ENCODE data around the gene PRAMEF26. TPM values are rescaled to one million over a fixed set of nuclear protein-coding genes. Genes with fewer than 3 reads are reported as not detected.
"Not testable (repeated sequence)": the region's sequence is repeated elsewhere in the genome, so short reads cannot be mapped to it uniquely, and the experiment has no call there.

PRAMEF26 gene
- total RNA-seq (2014; rRNA removed; shearing (Covaris generic)) (not detected in 2 replicates), polyA plus RNA-seq (2016; fragmentation: Nextera tagmentation; extraction: Ambion mirVana) (not detected in 2 replicates)

DNA sequence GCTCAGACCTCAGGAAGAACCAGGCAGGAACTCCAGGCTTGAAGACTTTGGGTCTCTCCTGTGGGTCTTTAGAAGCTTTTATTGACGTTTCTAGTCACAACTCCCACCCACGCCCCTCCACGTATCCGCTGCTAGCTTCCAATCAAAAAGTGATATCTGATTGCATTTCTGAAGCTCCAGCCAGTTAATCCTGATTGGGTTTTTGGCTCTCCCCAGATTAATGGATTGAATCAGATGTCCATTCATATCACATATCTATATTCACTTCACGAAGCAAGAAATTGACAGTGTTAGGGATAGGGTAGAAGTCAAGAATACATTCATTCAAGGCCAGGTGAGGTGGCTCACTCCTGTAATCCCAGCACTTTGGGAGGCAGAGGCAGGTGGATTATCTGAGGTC lies at the start of gene PRAMEF26:
PRAMEF26 (minus strand) TSS at position 101 of the 400 bp plus-strand sequence. CDS start 2,914 bp downstream, outside the sequence.
- H3K9ac ChIP-seq; DNase-seq; H4K20me1 ChIP-seq (ENCODE audit: insufficient read depth); H3K9me3 ChIP-seq (ENCODE audit: low read depth); H2AFZ ChIP-seq; H3K4me3 ChIP-seq; H3K27me3 ChIP-seq (replicated peaks; ENCODE audit: insufficient read depth); H3K79me2 ChIP-seq (ENCODE audit: insufficient read depth); H3K4me1 ChIP-seq (ENCODE audit: insufficient read depth); H3F3A ChIP-seq (ENCODE audit: insufficient read depth); H3K9me2 ChIP-seq (ENCODE audit: insufficient read depth); in situ Hi-C loops (cut with MboI); H3K27ac ChIP-seq; H3K36me3 ChIP-seq (ENCODE audit: low read depth); H3K4me2 ChIP-seq (ENCODE audit: unreplicated experiment): not testable (repeated sequence)
- WGBS, 2 experiments (ENCODE audit: low coverage in 1 of 2, low lambda C conversion rate in 2 of 2, missing lambda C conversion rate in 2 of 2) = 0% methylated on average over 1 of the region's 5 CpGs; no CpG with 5 or more reads in 1 of the 2 experiments

- H3K4me2 ChIP-seq (ENCODE audit: unreplicated experiment); in situ Hi-C loops (cut with MboI): not testable (repeated sequence)
- WGBS, 2 experiments (ENCODE audit: low coverage in 1 of 2, low lambda C conversion rate in 2 of 2, missing lambda C conversion rate in 2 of 2) = 17 to 33% methylated on average over 2 to 4 of the region's 5 CpGs
These were observed 45.5 kb upstream of the PRAMEF26 start, which contains the start of gene PRAMEF13 for GRCh38 chr1:13201309-13201708. Gene PRAMEF13 (minus strand): TSS chr1:13201409. CDS start chr1:13199589, 1,820 bp downstream.

GRCh38 chr1:13171548-13171947 lies 15.7 kb upstream of the PRAMEF26 start, which contains the start of gene PRAMEF9:
Gene PRAMEF9 (plus strand): TSS chr1:13171848. CDS start chr1:13175281, 3,433 bp downstream.
- H3K27me3 ChIP-seq (replicated peaks; ENCODE audit: insufficient read depth); H3K4me1 ChIP-seq (ENCODE audit: insufficient read depth); H3K4me2 ChIP-seq (ENCODE audit: unreplicated experiment); DNase-seq; H4K20me1 ChIP-seq (ENCODE audit: insufficient read depth); H3K27ac ChIP-seq; H3K4me3 ChIP-seq; H2AFZ ChIP-seq; H3K9me3 ChIP-seq (ENCODE audit: low read depth); H3K79me2 ChIP-seq (ENCODE audit: insufficient read depth); H3K9me2 ChIP-seq (ENCODE audit: insufficient read depth); H3F3A ChIP-seq (ENCODE audit: insufficient read depth); H3K9ac ChIP-seq; H3K36me3 ChIP-seq (ENCODE audit: low read depth); in situ Hi-C loops (cut with MboI): not testable (repeated sequence)
- 33 to 36% methylated on average over 2 of the region's 2 CpGs for WGBS, 2 experiments (ENCODE audit: low coverage in 1 of 2, low lambda C conversion rate in 2 of 2, missing lambda C conversion rate in 2 of 2)

More at GRCh38 chr1:13201309-13201708, 45.5 kb upstream of the PRAMEF26 start, which contains the start of gene PRAMEF13:
- H3K79me2 ChIP-seq (ENCODE audit: insufficient read depth); H3K36me3 ChIP-seq (ENCODE audit: low read depth); H3K27ac ChIP-seq; H2AFZ ChIP-seq; H3K4me3 ChIP-seq; H3K4me1 ChIP-seq (ENCODE audit: insufficient read depth); H3K9me3 ChIP-seq (ENCODE audit: low read depth); DNase-seq; H3K9ac ChIP-seq; H3K27me3 ChIP-seq (replicated peaks; ENCODE audit: insufficient read depth); H4K20me1 ChIP-seq (ENCODE audit: insufficient read depth); H3F3A ChIP-seq (ENCODE audit: insufficient read depth); H3K9me2 ChIP-seq (ENCODE audit: insufficient read depth): not testable (repeated sequence)

DNA sequence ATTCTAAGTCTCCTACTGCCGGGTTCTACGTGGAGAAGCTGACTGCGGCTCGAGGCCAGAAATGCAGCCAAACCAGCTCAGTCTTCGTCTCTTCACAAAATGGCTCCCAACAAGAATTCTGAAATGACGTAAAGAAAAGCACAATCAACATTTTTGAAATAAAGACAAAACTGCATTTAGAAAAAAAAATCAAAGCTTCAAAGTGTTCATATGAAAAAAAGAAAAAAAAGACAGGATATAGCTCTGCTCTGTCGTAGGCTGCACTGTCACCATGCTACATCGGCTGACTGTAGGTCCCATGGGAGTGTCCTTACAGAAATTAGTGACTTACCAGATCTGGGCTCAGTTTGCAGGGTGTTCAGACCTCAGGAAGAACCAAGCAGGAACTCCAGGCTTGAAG lies 9.7 kb upstream of the PRAMEF26 start, which contains the start of gene HNRNPCL4:
HNRNPCL4 (minus strand) TSS at position 101 of the 400 bp plus-strand sequence. CDS start 164 bp downstream, outside the sequence.
- H3K9me2 ChIP-seq (ENCODE audit: insufficient read depth); H4K20me1 ChIP-seq (ENCODE audit: insufficient read depth); H3K27ac ChIP-seq; in situ Hi-C loops (cut with MboI); H3K9me3 ChIP-seq (ENCODE audit: low read depth); H2AFZ ChIP-seq; H3K9ac ChIP-seq; DNase-seq; H3K4me1 ChIP-seq (ENCODE audit: insufficient read depth); H3K79me2 ChIP-seq (ENCODE audit: insufficient read depth); H3K4me3 ChIP-seq; H3K4me2 ChIP-seq (ENCODE audit: unreplicated experiment); H3K36me3 ChIP-seq (ENCODE audit: low read depth); H3F3A ChIP-seq (ENCODE audit: insufficient read depth); H3K27me3 ChIP-seq (replicated peaks; ENCODE audit: insufficient read depth): not testable (repeated sequence)
- WGBS, 2 experiments (ENCODE audit: low coverage in 1 of 2, low lambda C conversion rate in 2 of 2, missing lambda C conversion rate in 2 of 2) = no CpG with 5 or more reads among the region's 8 CpGs

DNA sequence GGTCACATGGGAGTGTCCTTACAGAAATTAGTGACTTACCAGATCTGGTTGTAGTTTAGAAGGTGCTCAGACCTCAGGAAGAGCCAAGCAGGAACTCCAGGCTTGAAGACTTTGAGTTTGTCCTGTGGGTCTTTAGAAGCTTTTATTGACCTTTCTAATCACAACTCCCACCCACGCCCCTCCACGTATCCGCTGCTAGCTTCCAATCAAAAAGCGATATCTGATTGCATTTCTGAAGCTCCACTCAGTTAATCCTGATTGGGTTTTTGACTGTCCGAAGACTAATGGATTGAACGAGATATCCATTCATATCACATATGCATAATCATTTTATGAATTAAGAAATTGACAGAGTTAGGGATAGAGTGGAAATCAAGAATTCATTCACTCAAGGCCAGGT lies 39.1 kb downstream of the PRAMEF26 start, which contains the start of gene HNRNPCL2:
HNRNPCL2 (minus strand) TSS at position 101 of the 400 bp plus-strand sequence. CDS start 454 bp downstream, outside the sequence.
- H3K79me2 ChIP-seq (ENCODE audit: insufficient read depth); H3K4me1 ChIP-seq (ENCODE audit: insufficient read depth); H2AFZ ChIP-seq; H3K27ac ChIP-seq; H3K9ac ChIP-seq; H4K20me1 ChIP-seq (ENCODE audit: insufficient read depth); H3K9me2 ChIP-seq (ENCODE audit: insufficient read depth); H3K9me3 ChIP-seq (ENCODE audit: low read depth); H3F3A ChIP-seq (ENCODE audit: insufficient read depth); H3K27me3 ChIP-seq (replicated peaks; ENCODE audit: insufficient read depth); in situ Hi-C loops (cut with MboI); DNase-seq; H3K4me3 ChIP-seq; H3K4me2 ChIP-seq (ENCODE audit: unreplicated experiment); H3K36me3 ChIP-seq (ENCODE audit: low read depth): not testable (repeated sequence)
- whole genome bisulfite sequencing, 2 experiments (ENCODE audit: low coverage in 1 of 2, low lambda C conversion rate in 2 of 2, missing lambda C conversion rate in 2 of 2) = 46 to 48% methylated on average over 6 of the region's 6 CpGs

Other genes starting within 250 kb of the PRAMEF26 start
- gene PRAMEF7, start 239.4 kb downstream of the PRAMEF26 start, total RNA-seq (2014; rRNA removed; shearing (Covaris generic)) = not detected in 2 replicates
- gene PRAMEF7, start 239.4 kb downstream of the PRAMEF26 start, polyA plus RNA-seq (2016; fragmentation: Nextera tagmentation; extraction: Ambion mirVana) = not detected in 2 replicates
- gene PRAMEF6, start 208.4 kb downstream of the PRAMEF26 start, total RNA-seq (2014; rRNA removed; shearing (Covaris generic)) = not detected in 2 replicates
- gene PRAMEF6, start 208.4 kb downstream of the PRAMEF26 start, polyA plus RNA-seq (2016; fragmentation: Nextera tagmentation; extraction: Ambion mirVana) = not detected in 2 replicates
- gene PRAMEF27, start 99.4 kb downstream of the PRAMEF26 start, total RNA-seq (2014; rRNA removed; shearing (Covaris generic)) = not detected in 2 replicates
- gene PRAMEF27, start 99.4 kb downstream of the PRAMEF26 start, polyA plus RNA-seq (2016; fragmentation: Nextera tagmentation; extraction: Ambion mirVana) = not detected in 2 replicates
- gene HNRNPCL3, start 95.2 kb downstream of the PRAMEF26 start, total RNA-seq (2014; rRNA removed; shearing (Covaris generic)) = not detected in 2 replicates
- not detected in 2 replicates for gene HNRNPCL3, start 95.2 kb downstream of the PRAMEF26 start, polyA plus RNA-seq (2016; fragmentation: Nextera tagmentation; extraction: Ambion mirVana)
- gene PRAMEF25, start 85.2 kb downstream of the PRAMEF26 start, total RNA-seq (2014; rRNA removed; shearing (Covaris generic)) = not detected in 2 replicates
- not detected in 2 replicates for gene PRAMEF25, start 85.2 kb downstream of the PRAMEF26 start, polyA plus RNA-seq (2016; fragmentation: Nextera tagmentation; extraction: Ambion mirVana)
- not detected in 2 replicates for gene HNRNPCL2, start 39.2 kb downstream of the PRAMEF26 start, total RNA-seq (2014; rRNA removed; shearing (Covaris generic))
- not detected in 2 replicates for gene HNRNPCL2, start 39.2 kb downstream of the PRAMEF26 start, polyA plus RNA-seq (2016; fragmentation: Nextera tagmentation; extraction: Ambion mirVana)
- not detected in 2 replicates for gene HNRNPCL4, start 9.6 kb upstream of the PRAMEF26 start, total RNA-seq (2014; rRNA removed; shearing (Covaris generic))
- not detected in 2 replicates for gene HNRNPCL4, start 9.6 kb upstream of the PRAMEF26 start, polyA plus RNA-seq (2016; fragmentation: Nextera tagmentation; extraction: Ambion mirVana)
- gene PRAMEF9, start 15.8 kb upstream of the PRAMEF26 start, total RNA-seq (2014; rRNA removed; shearing (Covaris generic)) = not detected in 2 replicates
- gene PRAMEF9, start 15.8 kb upstream of the PRAMEF26 start, polyA plus RNA-seq (2016; fragmentation: Nextera tagmentation; extraction: Ambion mirVana) = not detected in 2 replicates
- gene PRAMEF13, start 45.4 kb upstream of the PRAMEF26 start, total RNA-seq (2014; rRNA removed; shearing (Covaris generic)) = not detected in 2 replicates
- gene PRAMEF13, start 45.4 kb upstream of the PRAMEF26 start, polyA plus RNA-seq (2016; fragmentation: Nextera tagmentation; extraction: Ambion mirVana) = not detected in 2 replicates
- not detected in 2 replicates for gene PRAMEF18, start 70.1 kb upstream of the PRAMEF26 start, total RNA-seq (2014; rRNA removed; shearing (Covaris generic))
- not detected in 2 replicates for gene PRAMEF18, start 70.1 kb upstream of the PRAMEF26 start, polyA plus RNA-seq (2016; fragmentation: Nextera tagmentation; extraction: Ambion mirVana)
- gene PRAMEF5, start 98.2 kb upstream of the PRAMEF26 start, total RNA-seq (2014; rRNA removed; shearing (Covaris generic)) = not detected in 2 replicates
- gene PRAMEF5, start 98.2 kb upstream of the PRAMEF26 start, polyA plus RNA-seq (2016; fragmentation: Nextera tagmentation; extraction: Ambion mirVana) = not detected in 2 replicates
- gene PRAMEF8, start 129.1 kb upstream of the PRAMEF26 start, total RNA-seq (2014; rRNA removed; shearing (Covaris generic)) = not detected in 2 replicates
- gene PRAMEF8, start 129.1 kb upstream of the PRAMEF26 start, polyA plus RNA-seq (2016; fragmentation: Nextera tagmentation; extraction: Ambion mirVana) = not detected in 2 replicates
- gene PRAMEF33, start 147.5 kb upstream of the PRAMEF26 start, total RNA-seq (2014; rRNA removed; shearing (Covaris generic)) = not detected in 2 replicates
- gene PRAMEF33, start 147.5 kb upstream of the PRAMEF26 start, polyA plus RNA-seq (2016; fragmentation: Nextera tagmentation; extraction: Ambion mirVana) = not detected in 2 replicates
- not detected in 2 replicates for gene PRAMEF15, start 159.6 kb upstream of the PRAMEF26 start, total RNA-seq (2014; rRNA removed; shearing (Covaris generic))
- gene PRAMEF15, start 159.6 kb upstream of the PRAMEF26 start, polyA plus RNA-seq (2016; fragmentation: Nextera tagmentation; extraction: Ambion mirVana) = not detected in 2 replicates
- not detected in 2 replicates for gene PRAMEF14, start 191.1 kb upstream of the PRAMEF26 start, total RNA-seq (2014; rRNA removed; shearing (Covaris generic))
- not detected in 2 replicates for gene PRAMEF14, start 191.1 kb upstream of the PRAMEF26 start, polyA plus RNA-seq (2016; fragmentation: Nextera tagmentation; extraction: Ambion mirVana)
- not detected in 2 replicates for gene PRAMEF19, start 215.9 kb upstream of the PRAMEF26 start, total RNA-seq (2014; rRNA removed; shearing (Covaris generic))
- not detected in 2 replicates for gene PRAMEF19, start 215.9 kb upstream of the PRAMEF26 start, polyA plus RNA-seq (2016; fragmentation: Nextera tagmentation; extraction: Ambion mirVana)
- not detected in 2 replicates for gene PRAMEF17, start 233.6 kb upstream of the PRAMEF26 start, total RNA-seq (2014; rRNA removed; shearing (Covaris generic))
- gene PRAMEF17, start 233.6 kb upstream of the PRAMEF26 start, polyA plus RNA-seq (2016; fragmentation: Nextera tagmentation; extraction: Ambion mirVana) = not detected in 2 replicates